Tibial artery (tissue), 4 donors: Measurements from ENCODE around the gene IL1RAPL1.

Experiments used
- DNase-seq, 2 donors: peaks; one replicate each; pipeline ENCODE4 v3.0.0-alpha.2; 2019
- H3K27ac ChIP-seq, 2 donors: fragments of 200-600 bp; sonication (generic) in 1 of 2; 1 replicate in 1 of 2; 2 replicates in 1 of 2; pipeline ENCODE4 v1.5.1; 2018 to 2019; ENCODE audit warnings: mild to moderate bottlenecking in 1 of 2
- H3K27me3 ChIP-seq, 2 donors: fragments of 200-600 bp; sonication (generic) in 1 of 2; one replicate each; pipeline versions ENCODE4 v1.5.1 to v1.6.0; 2016 to 2019
- H3K36me3 ChIP-seq, 3 donors: fragments of 200-600 bp; sonication (generic) in 2 of 3; one replicate each; pipeline ENCODE4 v1.5.1; 2016 to 2019; ENCODE audit warnings: mild to moderate bottlenecking in 2 of 3
- H3K4me1 ChIP-seq, 4 donors: fragments of 200-600 bp; sonication (generic) in 2 of 4; 1 replicate in 3 of 4; 2 replicates in 1 of 4; pipeline ENCODE4 v1.5.1; 2016 to 2019
- H3K4me3 ChIP-seq, 2 donors: fragments of 200-600 bp; sonication (generic) in 1 of 2; 1 replicate in 1 of 2; 2 replicates in 1 of 2; pipeline ENCODE4 v1.5.1; 2018 to 2019; ENCODE audit warnings: mild to moderate bottlenecking in 2 of 2
- H3K9me3 ChIP-seq, 3 donors: fragments of 200-600 bp; sonication (generic) in 1 of 3; one replicate each; pipeline ENCODE4 v1.5.1; 2016 to 2019
- CTCF ChIP-seq, 2 experiments: fragments of 200-600 bp in 1 of 2; fragments of 450-650 bp in 1 of 2; IDR thresholded peaks; one replicate each; pipeline ENCODE4 v1.5.1; 2017 to 2019; ENCODE audit warnings: antibody characterized with exemption in 2 of 2, mild to moderate bottlenecking in 1 of 2, moderate library complexity in 1 of 2
- intact Hi-C: fragments of 100-400 bp; cut with DNase I; formaldehyde crosslinking; loops from one replicate; pipeline ENCODE4 v1.15.0; 2023; ENCODE audit warnings: low total_unique reads

The IL1RAPL1 gene

GRCh38 chrX:29275928-29276327 lies 688.7 kb downstream of the IL1RAPL1 start:
- no peaks in the 10 kb centered on the region for H3K27me3 ChIP-seq
- intact Hi-C loops, result no loop called here
- no peak for TF ChIP-seq CTCF (IDR thresholded peaks at IDR 0.05)
- no peaks in the 10 kb centered on the region for H3K4me1 ChIP-seq
- DNase-seq, result no peak
- H3K27ac ChIP-seq, result no peak overlapping the region
- H3K9me3 ChIP-seq, result no peaks in the 10 kb centered on the region
- no peak overlapping the region for H3K4me3 ChIP-seq
- H3K36me3 ChIP-seq, result no peaks in the 10 kb centered on the region

GRCh38 chrX:29281078-29281742 lies 694.0 kb downstream of the IL1RAPL1 start:
- H3K4me1 ChIP-seq, result no peaks in the 10 kb centered on the region
- no peaks in the 10 kb centered on the region for H3K27me3 ChIP-seq
- H3K4me3 ChIP-seq, result no peak overlapping the region
- H3K9me3 ChIP-seq, result no peaks in the 10 kb centered on the region
- intact Hi-C loops, result no loop called here
- no peak for TF ChIP-seq CTCF (IDR thresholded peaks at IDR 0.05)
- H3K27ac ChIP-seq, result no peak overlapping the region
- DNase-seq, result no peak
- H3K36me3 ChIP-seq, result no peaks in the 10 kb centered on the region

- no peak overlapping the region for H3K4me3 ChIP-seq
- no peak overlapping the region for H3K27ac ChIP-seq
- H3K9me3 ChIP-seq, result no peaks in the 10 kb centered on the region
- H3K36me3 ChIP-seq, result no peaks in the 10 kb centered on the region
- no peaks in the 10 kb centered on the region for H3K27me3 ChIP-seq
- intact Hi-C loops, result no loop called here
- H3K4me1 ChIP-seq, result no peaks in the 10 kb centered on the region
- DNase-seq, result no peak
- TF ChIP-seq CTCF (IDR thresholded peaks at IDR 0.05), result no peak
Measured at GRCh38 chrX:29285664-29286063, 698.4 kb downstream of the IL1RAPL1 start.

GRCh38 chrX:29295987-29296680 lies 708.9 kb downstream of the IL1RAPL1 start:
- no peak overlapping the region for H3K4me3 ChIP-seq
- H3K27ac ChIP-seq, result no peak overlapping the region
- DNase-seq, result no peak
- no peaks in the 10 kb centered on the region for H3K4me1 ChIP-seq
- H3K27me3 ChIP-seq, result no peaks in the 10 kb centered on the region
- H3K9me3 ChIP-seq, result no peaks in the 10 kb centered on the region
- no peak for TF ChIP-seq CTCF (IDR thresholded peaks at IDR 0.05)
- intact Hi-C loops, result no loop called here
- no peaks in the 10 kb centered on the region for H3K36me3 ChIP-seq

- no peak overlapping the region for H3K4me3 ChIP-seq
- no peak for TF ChIP-seq CTCF (IDR thresholded peaks at IDR 0.05)
- DNase-seq, result no peak
- H3K27ac ChIP-seq, result no peak overlapping the region
- intact Hi-C loops, result no loop called here
- no peaks in the 10 kb centered on the region for H3K9me3 ChIP-seq
- H3K36me3 ChIP-seq, result no peaks in the 10 kb centered on the region
- H3K4me1 ChIP-seq, result no peaks in the 10 kb centered on the region
- H3K27me3 ChIP-seq, result no peaks in the 10 kb centered on the region
Measured at GRCh38 chrX:29297171-29297800, 710.0 kb downstream of the IL1RAPL1 start.
